Measurements from ENCODE around the gene PARP15.

DNA sequence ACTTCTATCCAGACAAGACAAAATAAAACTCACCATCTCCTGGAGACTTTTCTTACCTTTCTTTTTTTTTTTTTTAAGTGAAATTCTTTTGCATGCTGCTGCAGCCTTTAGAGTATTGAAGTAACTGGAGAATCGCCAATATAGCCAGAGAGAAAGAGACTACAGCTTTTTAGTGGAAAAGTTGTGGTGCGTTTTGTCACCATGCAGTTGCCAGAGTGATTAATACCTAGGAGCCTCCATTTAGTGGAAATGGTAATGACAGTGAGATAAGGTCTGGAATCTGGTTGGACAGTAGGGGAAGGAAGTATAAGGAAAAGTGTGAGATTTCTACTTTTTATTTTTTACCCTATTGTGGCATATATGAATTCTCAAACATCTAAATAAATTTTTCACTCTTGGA, 85.1 kb downstream of the PARP15 start:
- no peak for TF ChIP-seq CTCF (IDR thresholded peaks at IDR 0.05)
- TF ChIP-seq POLR2A (IDR thresholded peaks at IDR 0.05): no peak

Data from testis (tissue), 2 donors.